Activated naive CD4-positive, alpha-beta T cell treated with anti-CD3 and anti-CD28 coated beads, Interleukin-2, amount 10 ng/mL, durations not matched to agents 7 days and 5 days (primary cell): ENCODE data around the gene FAM78B.
A peak's percentile ranks its signal among the peaks of the same experiment; 100 is the strongest.

Source experiments
- CTCF ChIA-PET: fragments of 350-600 bp; sonication (Branson Sonifier 250); formaldehyde crosslinking; loops from one replicate; lab custom pipeline; 2021; ENCODE audit warnings: antibody characterized with exemption; lab: Charles Lee
- DNase-seq: peaks from one replicate; pipeline ENCODE4 v3.0.0-alpha.2; 2020
- H3K27ac Mint-ChIP-seq: one replicate; pipeline ENCODE4 v1.8.0; 2021; ENCODE audit warnings: mild to moderate bottlenecking, moderate library complexity, mixed read lengths
- H3K27me3 Mint-ChIP-seq: one replicate; pipeline ENCODE4 v1.8.0; 2021; ENCODE audit warnings: mild to moderate bottlenecking, mixed read lengths
- H3K36me3 Mint-ChIP-seq: one replicate; pipeline ENCODE4 v1.8.0; 2021; ENCODE audit warnings: mixed read lengths
- H3K4me1 Mint-ChIP-seq: one replicate; pipeline ENCODE4 v1.8.0; 2021; ENCODE audit warnings: mixed read lengths
- H3K4me3 Mint-ChIP-seq: one replicate; pipeline ENCODE4 v1.8.0; 2021; ENCODE audit warnings: mild to moderate bottlenecking, moderate library complexity, mixed read lengths
- H3K9me3 Mint-ChIP-seq: one replicate; pipeline ENCODE4 v1.8.0; 2021; ENCODE audit warnings: mixed read lengths

The FAM78B gene

GRCh38 chr1:166172106-166172505, 5.3 kb upstream of the FAM78B start:
- Mint-ChIP-seq H3K4me3 (no peak overlapping the region), H3K27ac (no peak overlapping the region), H3K27me3 (peaks cover 22% of the 10 kb centered on the region), H3K9me3 (no peaks in the 10 kb centered on the region), H3K4me1 (peaks cover 6% of the 10 kb centered on the region), H3K36me3 (no peaks in the 10 kb centered on the region)
- CTCF ChIA-PET = no interaction called here
- no peak for DNase-seq

GRCh38 chr1:166170726-166171125, 3.9 kb upstream of the FAM78B start:
- Mint-ChIP-seq H3K27me3 (peaks cover 29% of the 10 kb centered on the region), H3K4me1 (peaks cover 10% of the 10 kb centered on the region), H3K36me3 (no peaks in the 10 kb centered on the region), H3K4me3 (no peak overlapping the region), H3K27ac (no peak overlapping the region), H3K9me3 (no peaks in the 10 kb centered on the region)
- CTCF ChIA-PET = interaction anchor here (1.2 to 1.7 kb wide), 2 partner anchors 246 to 578 kb away, joined by 4 read pairs; no protein-coding TSS in a partner anchor
- no peak for DNase-seq

DNA sequence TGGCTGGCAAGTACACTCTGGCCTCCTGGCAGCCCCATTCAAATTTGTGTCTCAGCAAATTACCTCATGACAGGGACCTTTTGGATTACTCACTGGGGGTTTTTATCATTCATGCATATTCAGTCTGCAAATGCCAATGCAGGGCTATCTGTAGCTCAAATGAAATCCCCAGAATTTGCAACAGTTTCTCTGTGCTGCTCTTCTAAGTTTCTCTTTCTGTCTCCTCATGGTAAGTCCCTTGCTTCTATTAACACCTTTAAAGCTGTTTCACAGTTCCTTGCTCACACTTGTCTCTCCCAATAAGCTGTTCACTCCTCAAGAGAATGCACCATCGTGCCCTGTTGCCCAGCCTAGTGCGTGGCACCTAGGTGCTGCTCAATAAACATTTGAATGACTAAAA, 3.3 kb upstream of the FAM78B start:
- Mint-ChIP-seq H3K9me3 (no peaks in the 10 kb centered on the region), H3K4me1 (peaks cover 15% of the 10 kb centered on the region), H3K27ac (no peak overlapping the region), H3K4me3 (no peak overlapping the region), H3K27me3 (peaks cover 36% of the 10 kb centered on the region), H3K36me3 (peaks cover 2% of the 10 kb centered on the region)
- DNase-seq = no peak
- CTCF ChIA-PET = interaction anchor here (1.7 kb wide), 1 partner anchor 245 kb away, joined by 4 read pairs; no protein-coding TSS in a partner anchor

- Mint-ChIP-seq H3K36me3 (peaks cover 2% of the 10 kb centered on the region), H3K9me3 (no peaks in the 10 kb centered on the region), H3K4me1 (peaks cover 17% of the 10 kb centered on the region), H3K27ac (no peak overlapping the region), H3K4me3 (no peak overlapping the region), H3K27me3 (peaks cover 45% of the 10 kb centered on the region)
- DNase-seq = no peak
- CTCF ChIA-PET = interaction anchor here (1.7 kb wide), 1 partner anchor 244 kb away, joined by 4 read pairs; no protein-coding TSS in a partner anchor
Measured at GRCh38 chr1:166169182-166169581, 2.4 kb upstream of the FAM78B start.

DNA sequence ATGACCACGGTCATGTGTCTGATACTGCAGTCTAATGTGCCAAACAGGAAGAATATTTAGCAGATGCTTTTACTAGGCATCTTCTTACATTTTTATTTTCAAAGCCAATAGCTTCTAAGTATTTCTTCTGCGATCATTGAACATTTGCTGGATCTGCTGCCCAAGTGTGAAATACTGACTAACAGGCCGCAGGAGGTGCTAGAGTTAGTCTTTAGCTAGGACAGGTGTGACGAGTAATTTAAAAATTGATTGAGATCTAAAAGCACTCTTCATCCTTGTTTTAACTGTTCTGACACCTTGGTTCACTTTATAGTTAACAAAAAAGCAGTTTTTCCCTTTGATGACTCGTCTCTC, 748 bp upstream of the FAM78B start:
- DNase-seq = no peak
- H3K4me3 Mint-ChIP-seq = peak overlapping the region; percentile 58
- H3K9me3 Mint-ChIP-seq = no peaks in the 10 kb centered on the region
- CTCF ChIA-PET = interaction anchor here (0.6 to 1.2 kb wide), 3 partner anchors 32 to 398 kb away, joined by 3 read pairs; partner anchors contain the start of gene TMCO1
- H3K27ac Mint-ChIP-seq = no peak overlapping the region
- peaks cover 2% of the 10 kb centered on the region for H3K36me3 Mint-ChIP-seq
- H3K4me1 Mint-ChIP-seq = peaks cover 17% of the 10 kb centered on the region
- H3K27me3 Mint-ChIP-seq = peaks cover 59% of the 10 kb centered on the region

DNA sequence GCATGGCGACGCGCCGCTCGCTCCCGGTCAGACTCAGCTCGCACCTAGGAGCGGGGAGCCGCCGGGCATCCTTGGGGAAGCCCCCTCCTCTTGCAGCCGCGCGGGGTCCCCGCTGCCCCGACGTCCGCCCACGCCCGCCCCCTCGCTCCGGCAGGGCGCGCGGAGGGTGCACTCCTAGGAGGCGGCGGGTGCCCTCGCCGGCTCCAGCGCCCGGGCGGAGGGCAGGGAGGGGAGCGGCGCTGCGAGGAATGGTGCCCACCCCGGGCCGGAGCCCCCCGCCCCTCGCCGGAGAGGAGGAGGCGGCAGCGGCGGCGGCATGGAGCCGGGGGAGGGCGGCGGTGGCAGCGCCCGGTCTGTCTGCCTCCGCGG, 488 bp downstream of the FAM78B start:
- H3K4me1 Mint-ChIP-seq = peaks cover 17% of the 10 kb centered on the region
- no peak for DNase-seq
- CTCF ChIA-PET = no interaction called here
- peaks cover 2% of the 10 kb centered on the region for H3K36me3 Mint-ChIP-seq
- H3K27ac Mint-ChIP-seq = no peak overlapping the region
- H3K27me3 Mint-ChIP-seq = peaks cover 65% of the 10 kb centered on the region
- H3K4me3 Mint-ChIP-seq = no peak overlapping the region
- no peaks in the 10 kb centered on the region for H3K9me3 Mint-ChIP-seq

DNA sequence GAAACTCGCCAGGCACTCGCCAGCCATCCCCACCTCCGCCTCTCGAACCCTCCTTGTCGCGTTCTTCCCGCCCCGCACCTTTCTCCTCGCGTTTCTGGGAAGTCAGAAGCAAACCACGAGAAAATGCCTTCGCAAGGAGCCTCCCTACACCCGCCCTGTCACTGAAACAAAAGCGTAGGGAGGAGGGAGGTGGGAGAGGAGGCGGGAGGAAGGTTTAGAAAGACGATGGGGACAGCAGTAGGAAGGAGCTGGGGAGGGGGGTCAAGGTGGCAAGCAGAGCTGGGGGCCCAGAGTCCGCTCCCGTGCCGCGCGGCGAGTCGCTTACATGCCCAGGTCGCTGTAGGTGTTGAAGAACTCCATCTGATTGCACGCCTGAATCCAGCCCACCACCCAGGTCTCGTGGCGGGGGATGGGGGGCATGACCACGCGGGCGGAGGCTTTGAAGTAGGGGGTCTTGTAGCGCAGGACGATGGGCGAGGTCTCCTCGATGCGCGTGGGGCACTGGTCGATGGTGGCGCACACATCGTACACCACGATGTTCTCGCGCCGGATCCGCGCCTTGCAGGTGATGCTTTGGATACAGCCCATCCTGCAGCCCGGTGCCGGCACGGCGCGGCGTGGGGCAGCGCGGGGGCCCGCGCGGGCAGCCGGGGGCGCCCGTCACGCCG, 1.0 kb downstream of the FAM78B start:
- no peak overlapping the region for H3K27ac Mint-ChIP-seq
- H3K4me3 Mint-ChIP-seq = peak overlapping the region; percentile 70
- peaks cover 17% of the 10 kb centered on the region for H3K4me1 Mint-ChIP-seq
- H3K27me3 Mint-ChIP-seq = peaks cover 68% of the 10 kb centered on the region
- CTCF ChIA-PET = no interaction called here
- H3K9me3 Mint-ChIP-seq = no peaks in the 10 kb centered on the region
- peaks cover 2% of the 10 kb centered on the region for H3K36me3 Mint-ChIP-seq
- peak; percentile 21 for DNase-seq

GRCh38 chr1:166164995-166165660, 1.7 kb downstream of the FAM78B start:
- H3K9me3 Mint-ChIP-seq = no peaks in the 10 kb centered on the region
- CTCF ChIA-PET = interaction anchor here (0.8 kb wide), 1 partner anchor 241 kb away, joined by 3 read pairs; no protein-coding TSS in a partner anchor
- DNase-seq = peak; percentile 27
- peak overlapping the region; percentile 70 for H3K4me3 Mint-ChIP-seq
- H3K27me3 Mint-ChIP-seq = peaks cover 70% of the 10 kb centered on the region
- H3K36me3 Mint-ChIP-seq = peaks cover 2% of the 10 kb centered on the region
- peaks cover 17% of the 10 kb centered on the region for H3K4me1 Mint-ChIP-seq
- H3K27ac Mint-ChIP-seq = no peak overlapping the region

DNA sequence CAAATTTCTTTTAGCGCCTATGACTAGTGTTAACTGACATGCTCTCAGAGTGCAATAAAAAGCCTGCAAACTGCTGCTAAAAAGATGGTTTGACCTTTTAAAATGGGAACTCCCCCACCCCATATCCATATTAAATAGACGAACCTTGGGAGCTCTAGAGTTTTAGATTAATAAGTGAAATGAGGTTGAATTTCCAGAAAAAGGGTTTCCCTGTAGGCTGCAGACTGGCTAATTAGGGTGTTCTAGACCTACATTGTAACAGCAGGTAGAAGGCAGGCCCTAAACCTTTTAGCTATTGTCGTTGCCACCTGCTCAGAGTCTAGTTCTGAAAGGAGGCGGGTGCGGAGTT, 2.2 kb downstream of the FAM78B start:
- CTCF ChIA-PET = interaction anchor here (0.8 kb wide), 1 partner anchor 240 kb away, joined by 3 read pairs; no protein-coding TSS in a partner anchor
- Mint-ChIP-seq H3K4me3 (no peak overlapping the region), H3K36me3 (peaks cover 2% of the 10 kb centered on the region), H3K27me3 (peaks cover 75% of the 10 kb centered on the region), H3K9me3 (no peaks in the 10 kb centered on the region), H3K4me1 (peaks cover 17% of the 10 kb centered on the region), H3K27ac (no peak overlapping the region)
- DNase-seq = no peak

GRCh38 chr1:166159656-166160055, 7.1 kb downstream of the FAM78B start:
- H3K4me1 Mint-ChIP-seq = no peaks in the 10 kb centered on the region
- CTCF ChIA-PET = no interaction called here

DNA sequence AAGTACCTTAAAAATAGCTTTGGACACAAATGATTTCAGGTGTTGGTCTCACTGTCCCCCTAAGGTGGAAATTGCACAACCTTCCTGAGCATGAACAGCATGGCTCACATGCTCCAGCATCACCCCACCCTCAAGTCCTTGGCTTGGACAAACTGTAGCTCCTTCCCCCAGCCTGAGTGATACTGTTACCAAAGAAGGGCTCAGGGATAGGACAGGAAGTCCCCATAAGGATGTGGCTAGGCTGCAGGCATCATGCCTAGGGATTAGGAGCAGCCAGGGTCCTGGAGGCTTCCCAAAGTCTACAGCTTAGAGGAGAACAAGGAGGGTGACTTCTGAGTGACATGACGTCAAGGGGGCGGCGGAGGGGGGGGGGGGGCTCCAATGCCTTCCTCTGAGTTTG, 10.1 kb downstream of the FAM78B start:
- no peak for DNase-seq
- CTCF ChIA-PET = no interaction called here
- Mint-ChIP-seq H3K27me3 (peaks cover 14% of the 10 kb centered on the region), H3K4me1 (no peaks in the 10 kb centered on the region), H3K27ac (no peak overlapping the region), H3K4me3 (no peak overlapping the region), H3K36me3 (no peaks in the 10 kb centered on the region), H3K9me3 (no peaks in the 10 kb centered on the region)

More at GRCh38 chr1:166159656-166160055, 7.1 kb downstream of the FAM78B start:
- H3K9me3 Mint-ChIP-seq = no peaks in the 10 kb centered on the region
- peaks cover 38% of the 10 kb centered on the region for H3K27me3 Mint-ChIP-seq
- no peak overlapping the region for H3K4me3 Mint-ChIP-seq
- no peak overlapping the region for H3K27ac Mint-ChIP-seq
- DNase-seq = no peak
- no peaks in the 10 kb centered on the region for H3K36me3 Mint-ChIP-seq

GRCh38 chr1:166155108-166155507, 11.7 kb downstream of the FAM78B start:
- Mint-ChIP-seq H3K36me3 (no peaks in the 10 kb centered on the region), H3K4me1 (no peaks in the 10 kb centered on the region), H3K4me3 (no peak overlapping the region), H3K27me3 (peaks cover 8% of the 10 kb centered on the region), H3K9me3 (no peaks in the 10 kb centered on the region), H3K27ac (no peak overlapping the region)
- CTCF ChIA-PET = no interaction called here
- no peak for DNase-seq

DNA sequence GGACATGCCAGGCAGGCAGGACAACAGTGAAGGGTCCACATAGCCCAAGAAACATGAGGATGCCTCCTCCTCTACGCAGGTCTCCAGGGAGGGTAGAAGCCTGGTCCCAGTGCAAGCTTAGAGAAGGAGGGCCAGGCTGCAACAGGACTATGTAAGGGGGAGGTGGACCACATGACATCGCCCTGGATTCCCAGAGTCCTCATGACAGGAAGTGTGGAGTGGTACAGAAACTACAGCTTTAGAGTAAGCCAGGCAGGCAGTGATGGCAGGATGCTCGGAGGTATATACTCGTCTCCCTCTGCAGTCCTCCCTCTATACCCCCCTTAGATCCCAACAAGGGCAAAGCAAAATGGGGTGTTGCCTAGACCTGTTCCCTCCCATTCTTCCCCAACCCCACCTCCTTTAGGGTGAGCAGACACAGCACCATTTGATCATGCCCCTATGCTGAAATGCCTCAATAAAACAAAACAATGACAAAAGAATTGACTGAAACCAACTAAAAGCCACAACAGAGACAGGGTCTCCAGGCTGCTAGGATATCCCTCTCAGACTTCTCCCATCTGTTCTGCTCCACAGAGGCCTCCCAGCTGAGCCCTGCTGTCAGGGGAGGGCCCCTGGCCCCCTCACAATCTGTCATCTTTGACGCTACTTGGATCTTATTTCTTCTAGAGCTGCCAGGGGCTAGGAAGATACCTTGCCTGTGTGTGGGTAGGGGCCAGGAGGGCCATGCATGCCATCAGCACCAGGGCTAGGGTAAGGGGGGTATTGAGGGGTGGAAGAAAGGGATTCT, 13.1 kb downstream of the FAM78B start:
- Mint-ChIP-seq H3K4me3 (no peak overlapping the region), H3K27me3 (peaks cover 4% of the 10 kb centered on the region), H3K27ac (no peak overlapping the region), H3K9me3 (no peaks in the 10 kb centered on the region), H3K36me3 (no peaks in the 10 kb centered on the region), H3K4me1 (no peaks in the 10 kb centered on the region)
- no peak for DNase-seq
- CTCF ChIA-PET = no interaction called here

DNA sequence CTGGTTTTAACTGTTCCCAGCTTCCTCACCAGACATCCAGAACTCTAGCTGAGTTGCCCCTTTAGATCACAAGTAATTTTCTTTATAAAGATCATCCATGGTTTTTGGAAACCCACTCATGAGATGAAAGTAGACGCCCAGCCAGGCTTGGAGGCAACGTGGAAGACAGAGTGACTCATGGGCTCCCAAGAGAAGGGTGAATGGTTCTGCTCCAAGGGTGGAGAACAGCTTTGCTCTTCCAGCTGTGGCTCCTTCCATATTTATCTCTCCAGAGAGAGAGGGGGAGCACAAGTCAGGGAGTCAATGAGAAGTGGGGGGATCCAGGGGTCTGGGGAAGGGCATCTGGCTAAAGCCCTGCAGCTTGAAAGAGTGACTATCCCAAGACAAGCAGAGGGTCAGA, 13.8 kb downstream of the FAM78B start:
- no peak overlapping the region for H3K27ac Mint-ChIP-seq
- no peaks in the 10 kb centered on the region for H3K36me3 Mint-ChIP-seq
- no peak for DNase-seq
- H3K4me1 Mint-ChIP-seq = no peaks in the 10 kb centered on the region
- CTCF ChIA-PET = no interaction called here
- no peak overlapping the region for H3K4me3 Mint-ChIP-seq
- H3K9me3 Mint-ChIP-seq = no peaks in the 10 kb centered on the region
- peaks cover 4% of the 10 kb centered on the region for H3K27me3 Mint-ChIP-seq
